Liver (tissue), 3 donors: ENCODE results near the gene CNTLN.

Experiments
- CTCF ChIP-seq: fragments of 150-350 bp; IDR thresholded peaks from 2 replicates; pipeline ENCODE4 v1.5.1; 2017; ENCODE audit warnings: improper control_type of control experiment, low read depth, low read length; ENCODE audit not compliant: missing input control
- GABPA ChIP-seq, 2 donors: IDR thresholded peaks in 1 of 2; conservative IDR thresholded peaks in 1 of 2; 2 replicates each; pipeline ENCODE4 v1.6.1; 2016; ENCODE audit warnings: antibody characterized with exemption in 2 of 2, mild to moderate bottlenecking in 1 of 2, moderate library complexity in 1 of 2
- REST ChIP-seq: IDR thresholded peaks from 2 replicates; pipeline ENCODE4 v1.6.1; 2016; ENCODE audit warnings: antibody characterized with exemption, mild to moderate bottlenecking
- SP1 ChIP-seq: IDR thresholded peaks from 2 replicates; pipeline ENCODE4 v1.6.1; 2018; ENCODE audit warnings: antibody characterized with exemption, mild to moderate bottlenecking
- TAF1 ChIP-seq: conservative IDR thresholded peaks from 2 replicates; pipeline ENCODE4 v1.6.1; 2016; ENCODE audit warnings: antibody characterized with exemption, mild to moderate bottlenecking
- YY1 ChIP-seq: IDR thresholded peaks from 2 replicates; pipeline ENCODE4 v1.6.1; 2016; ENCODE audit warnings: antibody characterized with exemption, mild to moderate bottlenecking
- ZBTB33 ChIP-seq: IDR thresholded peaks from 2 replicates; pipeline ENCODE4 v1.6.1; 2016; ENCODE audit warnings: antibody characterized with exemption
- donor health status: healthy.
- donor health status: healthy.

- TF ChIP-seq ZBTB33 (no peak), YY1 (no peak), CTCF (no peak), TAF1 (no peak), REST (no peak), SP1 (no peak), GABPA (IDR thresholded peaks at IDR 0.05 in 1 of 2, conservative IDR thresholded peaks at IDR 0.05 in 1 of 2) (no peak)
These were observed 69.8 kb downstream of the CNTLN start for GRCh38 chr9:17204611-17205152.
